Psoas muscle (tissue), 8 donors: Measurements from ENCODE around the gene CHP2. TPM values are rescaled to one million over a fixed set of nuclear protein-coding genes. Genes with fewer than 3 reads are reported as not detected.

Experiments used
- ATAC-seq, 4 donors: fragments of 200-7000 bp; cut with Tn5 transposase; one replicate each; pipeline ENCODE4 v1.9.1; 2020; ENCODE audit warnings: moderate library complexity in 3 of 4, mild to moderate bottlenecking in 2 of 4
- DNase-seq, 2 donors: peaks; one replicate each; pipeline ENCODE4 v3.0.0-alpha.2; 2020
- H3K27ac ChIP-seq: fragments of 200-600 bp; one replicate; pipeline ENCODE4 v1.8.0; 2022
- H3K27me3 ChIP-seq, 3 donors: fragments of 200-600 bp in 1 of 3; one replicate each; pipeline versions ENCODE4 v1.6.1 to v1.8.0; 2013 to 2022; ENCODE audit warnings: low read length in 2 of 3, mild to moderate bottlenecking in 2 of 3, moderate library complexity in 1 of 3; ENCODE audit not compliant: insufficient read depth in 3 of 3
- H3K36me3 ChIP-seq, 2 donors: fragments of 200-600 bp in 1 of 2; one replicate each; pipeline versions ENCODE4 v1.6.1 to v1.8.0; 2013 to 2022; ENCODE audit warnings: low read depth in 1 of 2, mild to moderate bottlenecking in 1 of 2, moderate library complexity in 1 of 2; ENCODE audit not compliant: insufficient read depth in 1 of 2
- H3K4me1 ChIP-seq: fragments of 200-600 bp; one replicate; pipeline ENCODE4 v1.8.0; 2022
- H3K4me3 ChIP-seq: fragments of 200-600 bp; one replicate; pipeline ENCODE4 v1.8.0; 2022; ENCODE audit warnings: mild to moderate bottlenecking
- H3K9me3 ChIP-seq: fragments of 200-600 bp; one replicate; pipeline ENCODE4 v1.8.0; 2022
- WGBS, 3 donors: extraction: QIAGEN DNeasy Blood & Tissue Kit; methylation state at CpG; one replicate each; pipeline versions ENCODE4 v1.1.6 to v1.1.7; 2013; 5-methylcytosine and 5-hydroxymethylcytosine counted together
- intact Hi-C, 2 donors: fragments of 100-400 bp; cut with DNase I; formaldehyde crosslinking; loops; one replicate each; pipeline versions ENCODE4 v1.11.0 to v1.14.2; 2022
- polyA plus RNA-seq, 3 donors: library from polyadenylated mRNA; stranded (reverse); fragments of 200-250 nt; gene quantifications; one replicate each; pipeline ENCODE4 v1.2.3, GENCODE V29; 2013
- total RNA-seq, 4 donors: library from RNA; stranded (reverse); fragmentation: NEBNext Ultra II Directional in 2 of 4; extraction: Animal tissue kit (Norgen Biotek cat#: 25700) in 2 of 4; gene quantifications; one replicate each; pipeline versions ENCODE4 v1.2.1 to v1.2.4, GENCODE V29; 2021 to 2023
- TF ChIP-seq, protein P1 (sequence below): fragments of 200-600 bp; IDR thresholded peaks from one replicate; pipeline ENCODE4 v1.8.0; 2022; ENCODE audit warnings: antibody characterized with exemption
- donor health status: healthy with polysubstance abuse.
- donor health status: DM: no; HTN: no; CAD: no; lungs with moderate emphysema.
- donor health status: Bipolar disorder and iron deficiency.
- donor health status: healthy.
- donor health status: DM: yes; HTN: yes; CAD: no.
- donor health status: DM: no; HTN: no; CAD: no.
- donor health status: DM: no; HTN: no; CAD: no.
- donor health status: DM: yes; HTN: yes; CAD: no.

CHP2 gene
- total and polyA plus RNA-seq, 7 donors, result 0.05 to 0.08 TPM; not detected in 5

GRCh38 chr16:23765933-23766332 lies 11.1 kb downstream of the CHP2 start:
- Histone ChIP-seq H3K9me3 (no peaks in the 10 kb centered on the region), H3K36me3 (no peaks in the 10 kb centered on the region), H3K27ac (no peak overlapping the region), H3K4me3 (no peak overlapping the region), H3K4me1 (no peaks in the 10 kb centered on the region), H3K27me3 (no peaks in the 10 kb centered on the region)
- intact Hi-C loops, result no loop called here
- no peak for DNase-seq
- TF ChIP-seq, protein P1, sequence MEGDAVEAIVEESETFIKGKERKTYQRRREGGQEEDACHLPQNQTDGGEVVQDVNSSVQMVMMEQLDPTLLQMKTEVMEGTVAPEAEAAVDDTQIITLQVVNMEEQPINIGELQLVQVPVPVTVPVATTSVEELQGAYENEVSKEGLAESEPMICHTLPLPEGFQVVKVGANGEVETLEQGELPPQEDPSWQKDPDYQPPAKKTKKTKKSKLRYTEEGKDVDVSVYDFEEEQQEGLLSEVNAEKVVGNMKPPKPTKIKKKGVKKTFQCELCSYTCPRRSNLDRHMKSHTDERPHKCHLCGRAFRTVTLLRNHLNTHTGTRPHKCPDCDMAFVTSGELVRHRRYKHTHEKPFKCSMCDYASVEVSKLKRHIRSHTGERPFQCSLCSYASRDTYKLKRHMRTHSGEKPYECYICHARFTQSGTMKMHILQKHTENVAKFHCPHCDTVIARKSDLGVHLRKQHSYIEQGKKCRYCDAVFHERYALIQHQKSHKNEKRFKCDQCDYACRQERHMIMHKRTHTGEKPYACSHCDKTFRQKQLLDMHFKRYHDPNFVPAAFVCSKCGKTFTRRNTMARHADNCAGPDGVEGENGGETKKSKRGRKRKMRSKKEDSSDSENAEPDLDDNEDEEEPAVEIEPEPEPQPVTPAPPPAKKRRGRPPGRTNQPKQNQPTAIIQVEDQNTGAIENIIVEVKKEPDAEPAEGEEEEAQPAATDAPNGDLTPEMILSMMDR, result no peak
- no peak for ATAC-seq

DNA sequence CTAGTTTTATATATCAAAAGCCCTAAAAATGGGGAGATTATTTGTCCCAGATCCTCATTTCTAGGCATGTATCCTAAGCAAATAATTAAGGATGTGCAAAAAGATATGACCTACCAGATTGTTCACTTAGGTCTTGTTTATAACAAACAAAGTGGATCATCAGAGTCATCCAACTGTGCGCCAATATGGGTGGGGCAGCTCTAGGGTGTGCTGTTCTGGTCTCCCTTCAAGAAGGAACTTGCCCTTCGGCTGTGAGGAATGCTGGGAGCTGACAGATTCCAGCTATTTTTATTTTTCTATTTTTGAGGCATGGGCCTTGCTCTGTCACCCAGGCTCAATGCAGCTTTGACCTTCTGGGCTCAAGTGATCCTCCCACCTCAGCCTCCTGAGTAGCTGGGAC lies 13.8 kb downstream of the CHP2 start:
- no peak overlapping the region for H3K27ac ChIP-seq
- H3K4me1 ChIP-seq, result no peaks in the 10 kb centered on the region
- intact Hi-C loops, result no loop called here
- no peaks in the 10 kb centered on the region for H3K36me3 ChIP-seq
- no peak for DNase-seq
- TF ChIP-seq, protein P1, result no peak
- 68 to 83% (median 73%) methylated on average over 2 of the region's 2 CpGs for WGBS, 3 donors
- no peaks in the 10 kb centered on the region for H3K9me3 ChIP-seq
- no peak overlapping the region for H3K4me3 ChIP-seq
- no peaks in the 10 kb centered on the region for H3K27me3 ChIP-seq
- no peak for ATAC-seq

DNA sequence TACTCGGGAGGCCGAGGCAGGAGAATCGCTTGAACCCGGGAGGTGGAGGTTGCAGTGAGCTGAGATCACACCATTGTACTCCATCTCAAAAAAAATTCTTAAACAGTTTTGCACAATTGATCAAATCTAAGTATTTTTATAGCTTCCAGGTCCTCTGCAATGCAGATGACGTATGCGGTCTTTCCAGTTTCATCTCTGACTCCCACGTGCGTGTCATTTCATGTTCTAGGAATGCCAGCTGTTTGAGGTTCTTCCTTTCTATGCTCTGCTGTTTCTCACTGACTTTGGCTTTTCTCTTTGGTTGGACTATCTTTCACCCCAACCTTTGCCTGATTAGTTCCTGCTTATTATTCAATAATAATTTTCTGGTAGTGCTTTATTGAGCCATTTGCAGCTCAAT lies 16.2 kb downstream of the CHP2 start:
- Histone ChIP-seq H3K27me3 (no peaks in the 10 kb centered on the region), H3K9me3 (no peaks in the 10 kb centered on the region), H3K4me1 (no peaks in the 10 kb centered on the region), H3K4me3 (no peak overlapping the region), H3K36me3 (no peaks in the 10 kb centered on the region), H3K27ac (no peak overlapping the region)
- 58 to 84% (median 84%) methylated on average over 8 of the region's 8 CpGs for WGBS, 3 donors
- DNase-seq (no peak), ATAC-seq (no peak)
- intact Hi-C loops, result no loop called here
- TF ChIP-seq, protein P1, result no peak

DNA sequence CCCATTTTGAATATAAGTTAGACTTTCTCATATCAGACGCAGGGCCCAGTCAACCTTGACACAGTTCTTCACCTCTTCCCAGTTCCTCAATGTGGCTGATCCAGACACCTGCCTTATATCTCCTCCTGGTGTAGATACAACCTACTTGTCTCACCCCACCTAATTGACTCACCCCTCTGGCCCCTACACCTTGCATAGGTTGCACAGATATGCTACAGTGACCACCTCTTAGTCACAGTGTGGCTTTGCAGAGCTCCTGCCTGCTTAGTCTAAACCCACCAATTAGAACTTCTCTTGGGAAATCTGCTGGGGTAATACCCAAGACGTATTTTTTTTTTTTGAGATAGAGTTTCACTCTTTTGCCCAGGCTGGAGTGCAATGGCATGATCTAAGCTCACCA lies 16.8 kb downstream of the CHP2 start:
- H3K27me3 ChIP-seq, result no peaks in the 10 kb centered on the region
- intact Hi-C loops, result no loop called here
- ATAC-seq (no peak), DNase-seq (no peak)
- no peaks in the 10 kb centered on the region for H3K36me3 ChIP-seq
- no peaks in the 10 kb centered on the region for H3K4me1 ChIP-seq
- TF ChIP-seq, protein P1, result no peak
- no peak overlapping the region for H3K27ac ChIP-seq
- WGBS, 3 donors, result 0 to 45% (median 23%) methylated on average over 2 of the region's 2 CpGs
- H3K9me3 ChIP-seq, result no peaks in the 10 kb centered on the region
- H3K4me3 ChIP-seq, result no peak overlapping the region

- WGBS, 3 donors, result 70 to 81% (median 73%) methylated on average over 2 of the region's 2 CpGs
These were observed 18.5 kb downstream of the CHP2 start for GRCh38 chr16:23773339-23773738.

More at GRCh38 chr16:23773339-23773738, 18.5 kb downstream of the CHP2 start:
- Histone ChIP-seq H3K9me3 (no peaks in the 10 kb centered on the region), H3K27me3 (no peaks in the 10 kb centered on the region), H3K27ac (no peak overlapping the region), H3K4me1 (no peaks in the 10 kb centered on the region), H3K4me3 (no peak overlapping the region), H3K36me3 (no peaks in the 10 kb centered on the region)
- DNase-seq (no peak), ATAC-seq (no peak)
- intact Hi-C loops, result no loop called here
- TF ChIP-seq, protein P1, result no peak
